Stimulated activated CD8-positive, alpha-beta memory T cell treated with anti-CD3 and anti-CD28 coated beads, Interleukin-15, amount 100 ng/mL, for 48 hours (primary cell): ENCODE results near the gene MYL10.
"Not testable (repeated sequence)": the region's sequence is repeated elsewhere in the genome, so short reads cannot be mapped to it uniquely, and the experiment has no call there.

Experiments used
- DNase-seq, 2 donors: peaks; one replicate each; pipeline ENCODE4 v3.0.0-alpha.2; 2020; ENCODE audit warnings: low read depth in 2 of 2

The MYL10 gene

GRCh38 chr7:101618916-101619315 lies 10.2 kb downstream of the MYL10 start:
- DNase-seq, result no peak

- no peak for DNase-seq
Measured at GRCh38 chr7:101618207-101618839, 10.8 kb downstream of the MYL10 start.

- no peak for DNase-seq
Measured at GRCh38 chr7:101617451-101618206, 11.5 kb downstream of the MYL10 start.

GRCh38 chr7:101615446-101615845 lies 13.7 kb downstream of the MYL10 start:
- no peak for DNase-seq

- DNase-seq, result no peak
Measured at GRCh38 chr7:101614939-101615302, 14.2 kb downstream of the MYL10 start.

GRCh38 chr7:101614098-101614938 lies 14.8 kb downstream of the MYL10 start:
- DNase-seq, result no peak

- no peak for DNase-seq
Measured at GRCh38 chr7:101612885-101613515, 16.1 kb downstream of the MYL10 start.

GRCh38 chr7:101608772-101609713 lies 20.1 kb downstream of the MYL10 start:
- no peak for DNase-seq

- no peak for DNase-seq
Measured at GRCh38 chr7:101606498-101606923, 22.6 kb downstream of the MYL10 start.

- no peak for DNase-seq
Measured at GRCh38 chr7:101605611-101606497, 23.2 kb downstream of the MYL10 start.

- DNase-seq, result not testable (repeated sequence)
Measured at GRCh38 chr7:101604934-101605332, 24.2 kb downstream of the MYL10 start.

GRCh38 chr7:101604331-101604933 lies 24.7 kb downstream of the MYL10 start:
- DNase-seq, result no peak

GRCh38 chr7:101602484-101603241 lies 26.4 kb downstream of the MYL10 start:
- DNase-seq, result peak; percentile 30 to 42

GRCh38 chr7:101602082-101602481 lies 27.0 kb downstream of the MYL10 start:
- no peak for DNase-seq

GRCh38 chr7:101599787-101600186 lies 29.3 kb downstream of the MYL10 start:
- no peak for DNase-seq

GRCh38 chr7:101598986-101599771 lies 29.9 kb downstream of the MYL10 start:
- no peak for DNase-seq

GRCh38 chr7:101598422-101598985 lies 30.6 kb downstream of the MYL10 start:
- DNase-seq, result no peak

- no peak for DNase-seq
Measured at GRCh38 chr7:101597941-101598340, 31.2 kb downstream of the MYL10 start.
